Stimulated activated CD4-positive, alpha-beta T cell treated with anti-CD3 and anti-CD28 coated beads, Interleukin-2, amount 100 ng/mL, for 48 hours (primary cell): Measurements from ENCODE around the gene YIF1A.
"Not testable (repeated sequence)": the region's sequence is repeated elsewhere in the genome, so short reads cannot be mapped to it uniquely, and the experiment has no call there.

ENCODE experiments used
- DNase-seq, 2 donors: peaks; one replicate each; pipeline ENCODE4 v3.0.0-alpha.2; 2020

The YIF1A gene

GRCh38 chr11:66284526-66285078, 4.3 kb downstream of the YIF1A start:
- DNase-seq: no peak

- no peak for DNase-seq
These were observed 5.4 kb downstream of the YIF1A start for GRCh38 chr11:66283461-66284105.

- DNase-seq: peak; percentile 99
These were observed 6.2 kb downstream of the YIF1A start for GRCh38 chr11:66282468-66283455.

GRCh38 chr11:66281776-66282467, 7.0 kb downstream of the YIF1A start:
- DNase-seq: no peak

GRCh38 chr11:66281001-66281400, 7.9 kb downstream of the YIF1A start:
- no peak for DNase-seq

GRCh38 chr11:66280428-66280827, 8.5 kb downstream of the YIF1A start:
- no peak for DNase-seq

GRCh38 chr11:66279092-66279734, 9.7 kb downstream of the YIF1A start:
- DNase-seq: no peak

- no peak for DNase-seq
These were observed 10.4 kb downstream of the YIF1A start for GRCh38 chr11:66278363-66279091.

GRCh38 chr11:66277471-66278362, 11.2 kb downstream of the YIF1A start, which contains the start of gene CNIH2:
TSS of gene CNIH2 (plus strand) at chr11:66278175. CDS start at chr11:66278457, 282 bp downstream.
- peak; percentile 40 to 52 for DNase-seq

GRCh38 chr11:66277064-66277463, 11.9 kb downstream of the YIF1A start:
- DNase-seq: not testable (repeated sequence)

GRCh38 chr11:66276619-66277018, 12.3 kb downstream of the YIF1A start:
- not testable (repeated sequence) for DNase-seq

GRCh38 chr11:66275984-66276612, 12.8 kb downstream of the YIF1A start:
- DNase-seq: no peak

GRCh38 chr11:66275396-66275795, 13.5 kb downstream of the YIF1A start:
- DNase-seq: no peak

- DNase-seq: no peak
These were observed 14.7 kb downstream of the YIF1A start for GRCh38 chr11:66274219-66274618.

- no peak for DNase-seq
These were observed 16.3 kb downstream of the YIF1A start for GRCh38 chr11:66272596-66272995.

- no peak for DNase-seq
These were observed 17.1 kb downstream of the YIF1A start for GRCh38 chr11:66271816-66272215.

- no peak for DNase-seq
These were observed 19.7 kb downstream of the YIF1A start for GRCh38 chr11:66268952-66269905.

GRCh38 chr11:66268244-66268951, 20.5 kb downstream of the YIF1A start, which contains the start of gene RAB1B:
TSS of gene RAB1B (plus strand) at chr11:66268639. CDS start at chr11:66268680, 41 bp downstream.
- peak; percentile 99 to 100 for DNase-seq
